Spleen (tissue), 11 donors: ENCODE data around the gene ARHGAP6. TPM values are rescaled to one million over a fixed set of nuclear protein-coding genes. Genes with fewer than 3 reads are reported as not detected.

Experiments used
- DNase-seq: peaks from one replicate; pipeline ENCODE4 v3.0.0-alpha.2; 2020
- H3K27ac ChIP-seq, 8 donors: fragments of 200-600 bp; sonication (generic) in 7 of 8; 1 replicate in 4 of 8; 2 replicates in 4 of 8; pipeline versions ENCODE4 v1.5.0 to v1.8.0; 2016 to 2021; ENCODE audit warnings: inconsistent platforms in 4 of 8, mild to moderate bottlenecking in 4 of 8, moderate library complexity in 1 of 8
- H3K27me3 ChIP-seq, 7 donors: fragments of 200-600 bp; sonication (generic) in 6 of 7; replicated peaks in 1 of 7; 1 replicate in 4 of 7; 2 replicates in 3 of 7; pipeline versions ENCODE4 v1.5.0 to v1.8.0; 2016 to 2021; ENCODE audit warnings: inconsistent platforms in 3 of 7, mild to moderate bottlenecking in 1 of 7
- H3K36me3 ChIP-seq, 6 donors: fragments of 200-600 bp; sonication (generic) in 5 of 6; 1 replicate in 4 of 6; 2 replicates in 2 of 6; pipeline versions ENCODE4 v1.5.0 to v1.8.0; 2016 to 2021; ENCODE audit warnings: inconsistent platforms in 2 of 6
- H3K4me1 ChIP-seq, 6 donors: fragments of 200-600 bp; sonication (generic) in 5 of 6; 1 replicate in 3 of 6; 2 replicates in 3 of 6; pipeline versions ENCODE4 v1.5.0 to v1.8.0; 2016 to 2021; ENCODE audit warnings: inconsistent platforms in 3 of 6
- H3K4me3 ChIP-seq, 8 donors: fragments of 200-600 bp; sonication (generic) in 7 of 8; 1 replicate in 4 of 8; 2 replicates in 4 of 8; pipeline versions ENCODE4 v1.5.0 to v1.8.0; 2016 to 2021; ENCODE audit warnings: inconsistent platforms in 4 of 8, mild to moderate bottlenecking in 4 of 8, moderate library complexity in 2 of 8
- H3K9me3 ChIP-seq, 8 donors: fragments of 200-600 bp; sonication (generic) in 7 of 8; 1 replicate in 4 of 8; 2 replicates in 4 of 8; pipeline versions ENCODE4 v1.5.0 to v1.8.0; 2016 to 2021; ENCODE audit warnings: inconsistent platforms in 4 of 8
- POLR2A ChIP-seq, 3 donors: fragments of 450-650 bp; IDR thresholded peaks; one replicate each; pipeline ENCODE4 v1.5.1; 2017; ENCODE audit warnings: antibody characterized with exemption in 3 of 3, mild to moderate bottlenecking in 1 of 3
- POLR2AphosphoS5 ChIP-seq, 3 donors: sonication (generic); formaldehyde crosslinking; IDR thresholded peaks; one replicate each; pipeline ENCODE4 v1.5.1; 2017; ENCODE audit warnings: antibody characterized with exemption in 3 of 3
- WGBS, 5 donors: extraction: QIAGEN DNeasy Blood & Tissue Kit in 3 of 5; methylation state at CpG; one replicate each; pipeline versions ENCODE4 v1.1.5 to v1.1.7; 2013 to 2018; 5-methylcytosine and 5-hydroxymethylcytosine counted together
- intact Hi-C: fragments of 100-400 bp; cut with DNase I; formaldehyde crosslinking; loops from one replicate; pipeline ENCODE4 v1.15.0; 2023; ENCODE audit warnings: low total_unique reads
- polyA plus RNA-seq, 3 donors: library from polyadenylated mRNA; stranded (reverse); fragments of 200-250 nt; gene quantifications; one replicate each; pipeline ENCODE4 v1.2.1, GENCODE V29; 2013
- total RNA-seq, 7 donors: library from RNA; depleted of rRNA in 3 of 7; stranded (reverse); fragments of >200 nt in 3 of 7; fragmentation: NEBNext Ultra II Directional in 4 of 7; extraction: Animal tissue kit (Norgen Biotek cat#: 25700) in 4 of 7; gene quantifications; one replicate each; pipeline versions ENCODE4 v1.1.0 to v1.2.1, GENCODE V29; 2016 to 2021
- TF ChIP-seq, protein P1 (sequence below), 11 experiments: fragments of 200-600 bp in 7 of 11; fragments of 450-650 bp in 4 of 11; sonication (generic) in 4 of 11; IDR thresholded peaks in 8 of 11; conservative IDR thresholded peaks in 3 of 11; 1 replicate in 7 of 11; 2 replicates in 4 of 11; pipeline versions ENCODE4 v1.4.0 to v1.8.0; 2016 to 2021; ENCODE audit warnings: antibody characterized with exemption in 11 of 11, inconsistent platforms in 4 of 11, mild to moderate bottlenecking in 1 of 11
- donor health status: healthy with polysubstance abuse.
- donor health status: DM: no; HTN: no; CAD: no; lungs with moderate emphysema.
- donor health status: DM: no; HTN: no; CAD: no.
- donor health status: Bipolar disorder and iron deficiency.
- donor health status: healthy.
- donor health status: DM: no; HTN: no; CAD: no.
- donor health status: DM: yes; HTN: yes; CAD: no.

Gene ARHGAP6
- total and polyA plus RNA-seq, 10 donors = 2.0 to 20.8 (median 12.7) TPM

DNA sequence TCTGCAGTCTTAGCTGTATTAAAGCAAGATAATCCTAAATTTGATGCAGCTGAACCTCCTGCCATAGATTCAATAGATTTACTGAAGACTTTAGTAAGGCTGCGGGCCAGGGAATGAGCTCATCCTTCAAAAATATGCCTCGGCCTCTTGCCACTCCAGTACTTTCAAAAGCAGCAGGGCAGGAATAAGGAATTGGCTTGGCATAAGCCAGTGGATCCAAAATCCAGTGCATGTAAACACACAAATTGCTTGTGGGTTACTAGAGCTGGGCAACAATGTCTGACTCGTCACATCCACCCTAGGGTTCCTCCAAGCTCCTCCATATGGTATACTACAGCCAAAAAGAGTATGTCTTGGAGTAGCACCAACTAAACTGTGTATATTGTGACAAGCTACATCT lies 207.6 kb downstream of the ARHGAP6 start:
- Histone ChIP-seq H3K4me3 (no peak overlapping the region), H3K27me3 (peaks cover 0 to 10% (median 0%) of the 10 kb centered on the region in 7 donors), H3K36me3 (no peaks in the 10 kb centered on the region), H3K4me1 (no peaks in the 10 kb centered on the region), H3K9me3 (no peaks in the 10 kb centered on the region), H3K27ac (no peak overlapping the region)
- DNase-seq = no peak
- intact Hi-C loops = no loop called here
- WGBS, 5 donors = 72 to 93% (median 80%) methylated on average over 3 of the region's 3 CpGs
- TF ChIP-seq POLR2AphosphoS5 (IDR thresholded peaks at IDR 0.05) = no peak
- no peak for TF ChIP-seq POLR2A (IDR thresholded peaks at IDR 0.05)
- TF ChIP-seq, protein P1, sequence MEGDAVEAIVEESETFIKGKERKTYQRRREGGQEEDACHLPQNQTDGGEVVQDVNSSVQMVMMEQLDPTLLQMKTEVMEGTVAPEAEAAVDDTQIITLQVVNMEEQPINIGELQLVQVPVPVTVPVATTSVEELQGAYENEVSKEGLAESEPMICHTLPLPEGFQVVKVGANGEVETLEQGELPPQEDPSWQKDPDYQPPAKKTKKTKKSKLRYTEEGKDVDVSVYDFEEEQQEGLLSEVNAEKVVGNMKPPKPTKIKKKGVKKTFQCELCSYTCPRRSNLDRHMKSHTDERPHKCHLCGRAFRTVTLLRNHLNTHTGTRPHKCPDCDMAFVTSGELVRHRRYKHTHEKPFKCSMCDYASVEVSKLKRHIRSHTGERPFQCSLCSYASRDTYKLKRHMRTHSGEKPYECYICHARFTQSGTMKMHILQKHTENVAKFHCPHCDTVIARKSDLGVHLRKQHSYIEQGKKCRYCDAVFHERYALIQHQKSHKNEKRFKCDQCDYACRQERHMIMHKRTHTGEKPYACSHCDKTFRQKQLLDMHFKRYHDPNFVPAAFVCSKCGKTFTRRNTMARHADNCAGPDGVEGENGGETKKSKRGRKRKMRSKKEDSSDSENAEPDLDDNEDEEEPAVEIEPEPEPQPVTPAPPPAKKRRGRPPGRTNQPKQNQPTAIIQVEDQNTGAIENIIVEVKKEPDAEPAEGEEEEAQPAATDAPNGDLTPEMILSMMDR (IDR thresholded peaks at IDR 0.05 in 8 of 11, conservative IDR thresholded peaks at IDR 0.05 in 3 of 11) = no peak

DNA sequence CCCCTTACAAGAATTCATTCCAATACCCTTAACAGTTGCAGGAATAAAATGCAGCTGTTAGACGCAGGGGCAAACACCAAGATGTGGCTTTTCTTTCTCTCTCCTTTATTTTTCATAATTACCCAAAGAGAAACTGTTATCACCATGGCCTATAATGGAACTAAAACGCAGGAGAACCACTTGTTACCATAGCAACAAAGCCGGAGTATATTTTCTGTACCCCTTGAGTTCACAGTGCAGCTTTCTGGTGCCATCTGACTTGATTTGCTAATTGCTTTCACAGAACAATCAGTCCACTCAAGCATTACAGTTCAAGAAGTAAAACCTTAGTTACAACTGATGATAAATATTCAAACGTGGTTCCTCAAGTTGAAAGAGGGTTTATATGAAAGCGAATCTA lies 214.6 kb downstream of the ARHGAP6 start:
- peaks cover 0 to 17% (median 0%) of the 10 kb centered on the region in 7 donors for H3K27me3 ChIP-seq
- TF ChIP-seq POLR2AphosphoS5 (IDR thresholded peaks at IDR 0.05) = no peak
- TF ChIP-seq, protein P1 (IDR thresholded peaks at IDR 0.05 in 8 of 11, conservative IDR thresholded peaks at IDR 0.05 in 3 of 11) = no peak
- no peak for TF ChIP-seq POLR2A (IDR thresholded peaks at IDR 0.05)
- H3K27ac ChIP-seq = no peak overlapping the region
- H3K9me3 ChIP-seq = no peaks in the 10 kb centered on the region
- DNase-seq = no peak
- intact Hi-C loops = no loop called here
- no peak overlapping the region for H3K4me3 ChIP-seq
- no peaks in the 10 kb centered on the region for H3K36me3 ChIP-seq
- 62 to 95% (median 84%) methylated on average over 5 of the region's 5 CpGs for WGBS, 5 donors
- no peaks in the 10 kb centered on the region for H3K4me1 ChIP-seq

DNA sequence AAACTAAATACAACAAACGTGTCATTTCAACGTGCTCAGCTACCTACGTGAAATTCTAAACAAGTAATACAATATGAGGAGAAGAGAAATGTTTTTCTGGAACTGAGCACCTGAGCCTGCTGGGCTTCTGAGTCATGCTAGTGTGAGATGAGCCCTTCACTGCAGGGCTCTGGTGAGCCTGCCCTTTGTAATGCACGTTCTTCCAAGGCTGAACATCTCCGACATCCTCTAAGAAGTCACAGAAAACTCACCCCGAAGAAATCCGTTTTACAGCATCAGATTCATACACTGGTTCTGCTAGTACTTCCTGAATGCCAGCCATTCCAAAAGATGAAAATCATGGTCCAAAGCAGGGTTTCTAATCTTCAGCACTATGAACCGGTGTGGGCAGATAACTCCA lies 215.4 kb downstream of the ARHGAP6 start:
- Histone ChIP-seq H3K36me3 (no peaks in the 10 kb centered on the region), H3K27me3 (peaks cover 0 to 17% (median 0%) of the 10 kb centered on the region in 7 donors), H3K4me3 (no peak overlapping the region), H3K4me1 (no peaks in the 10 kb centered on the region), H3K9me3 (no peaks in the 10 kb centered on the region), H3K27ac (no peak overlapping the region)
- 72 to 93% (median 86%) methylated on average over 8 of the region's 8 CpGs for WGBS, 5 donors
- no peak for DNase-seq
- no peak for TF ChIP-seq POLR2AphosphoS5 (IDR thresholded peaks at IDR 0.05)
- TF ChIP-seq, protein P1 (IDR thresholded peaks at IDR 0.05 in 8 of 11, conservative IDR thresholded peaks at IDR 0.05 in 3 of 11) = no peak
- TF ChIP-seq POLR2A (IDR thresholded peaks at IDR 0.05) = no peak
- intact Hi-C loops = no loop called here

DNA sequence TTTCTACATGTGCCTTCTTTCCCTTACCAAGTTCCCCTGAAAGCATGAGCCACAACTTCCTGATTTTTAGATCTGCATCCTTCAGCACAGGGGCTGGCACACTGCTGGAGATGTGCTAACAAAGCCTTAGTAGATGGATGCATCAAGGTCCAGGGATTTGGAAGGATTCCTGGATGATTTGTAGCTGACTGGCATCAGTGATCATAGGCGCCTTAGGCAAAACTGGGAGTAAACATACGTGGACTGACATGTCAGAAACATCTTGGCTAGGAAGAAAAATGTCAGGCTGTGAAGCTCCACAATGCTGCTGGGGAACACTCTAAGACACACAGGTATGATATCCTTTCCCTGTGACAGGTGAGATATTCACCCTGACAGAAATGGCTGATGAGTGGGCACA lies 216.1 kb downstream of the ARHGAP6 start:
- DNase-seq = no peak
- Histone ChIP-seq H3K9me3 (no peaks in the 10 kb centered on the region), H3K4me3 (no peak overlapping the region), H3K36me3 (no peaks in the 10 kb centered on the region), H3K27me3 (peaks cover 0 to 17% (median 0%) of the 10 kb centered on the region in 7 donors), H3K27ac (no peak overlapping the region), H3K4me1 (no peaks in the 10 kb centered on the region)
- intact Hi-C loops = no loop called here
- no peak for TF ChIP-seq POLR2A (IDR thresholded peaks at IDR 0.05)
- TF ChIP-seq, protein P1 (IDR thresholded peaks at IDR 0.05 in 8 of 11, conservative IDR thresholded peaks at IDR 0.05 in 3 of 11) = no peak
- no peak for TF ChIP-seq POLR2AphosphoS5 (IDR thresholded peaks at IDR 0.05)
- 57 to 94% (median 85%) methylated on average over 2 of the region's 2 CpGs for WGBS, 5 donors
